HG03457 (cell line): ENCODE measurements around the gene FANCB.

Source experiments
- ATAC-seq: cut with Tn5 transposase; IDR thresholded peaks from one replicate; pipeline ENCODE4 v1.9.1; 2021; ENCODE audit warnings: moderate number of reproducible peaks; ENCODE audit not compliant: unreplicated experiment

Gene FANCB

GRCh38 chrX:14843666-14844065 is 29.2 kb downstream of the FANCB start:
- no peak for ATAC-seq

GRCh38 chrX:14837155-14837554 is 35.7 kb downstream of the FANCB start:
- ATAC-seq: no peak

GRCh38 chrX:14832586-14832985 is 40.3 kb downstream of the FANCB start:
- ATAC-seq: no peak

GRCh38 chrX:14832151-14832550 is 40.7 kb downstream of the FANCB start:
- no peak for ATAC-seq

GRCh38 chrX:14829643-14830042 is 43.2 kb downstream of the FANCB start:
- no peak for ATAC-seq

GRCh38 chrX:14826319-14826718 is 46.5 kb downstream of the FANCB start:
- no peak for ATAC-seq

GRCh38 chrX:14825851-14826250 is 47.0 kb downstream of the FANCB start:
- no peak for ATAC-seq

- no peak for ATAC-seq
These were observed 53.1 kb downstream of the FANCB start for GRCh38 chrX:14819769-14820168.

- ATAC-seq: no peak
These were observed 55.3 kb downstream of the FANCB start for GRCh38 chrX:14817571-14817970.

GRCh38 chrX:14802943-14803710 is 69.7 kb downstream of the FANCB start:
- no peak for ATAC-seq

GRCh38 chrX:14801136-14801535 is 71.7 kb downstream of the FANCB start:
- no peak for ATAC-seq

- no peak for ATAC-seq
These were observed 74.0 kb downstream of the FANCB start for GRCh38 chrX:14798805-14799397.
